Astrocyte (in vitro differentiated cells and primary cell): ENCODE results near the gene SLCO3A1.

Experiments
- CTCF ChIP-seq: IDR thresholded peaks from 2 replicates; pipeline ENCODE4 v1.5.1; 2011; ENCODE audit warnings: low read depth, mild to moderate bottlenecking, inconsistent platforms, low read length, moderate library complexity; ENCODE audit not compliant: insufficient read depth
- EZH2 ChIP-seq: IDR thresholded peaks from 2 replicates; pipeline ENCODE4 v1.6.1; 2012; ENCODE audit warnings: mild to moderate bottlenecking, low read length, inconsistent platforms; ENCODE audit not compliant: insufficient read depth

GRCh38 chr15:92075764-92076163 is 222.3 kb downstream of the SLCO3A1 start:
- TF ChIP-seq CTCF (no peak), EZH2 (no peak)
